PFSK-1 (cell line): ENCODE results near the gene SMCO3.

Experiments
- FOXP2 ChIP-seq: optimal IDR thresholded peaks from 2 replicates; pipeline ENCODE3; 2011; ENCODE audit warnings: borderline replicate concordance, control low read depth, inconsistent platforms; ENCODE audit not compliant: insufficient read depth; ENCODE audit errors: extremely low read length, extremely low read depth
- POLR2AphosphoS5 ChIP-seq: IDR thresholded peaks from 2 replicates; pipeline ENCODE4 v1.6.1; 2012; ENCODE audit warnings: low read depth, mild to moderate bottlenecking, control low read depth, low read length, moderate library complexity
- REST ChIP-seq, 2 experiments: IDR thresholded peaks; 2 replicates each; pipeline versions ENCODE4 v1.6.1 to v1.8.0; 2011 to 2012; ENCODE audit warnings: low read depth in 2 of 2, low read length in 2 of 2, control low read depth in 1 of 2, inconsistent platforms in 1 of 2, mild to moderate bottlenecking in 1 of 2, moderate library complexity in 1 of 2; ENCODE audit not compliant: insufficient read depth in 1 of 2
- SIN3A ChIP-seq: IDR thresholded peaks from 2 replicates; pipeline ENCODE4 v1.6.1; 2012; ENCODE audit warnings: mild to moderate bottlenecking, low read length, moderate library complexity, borderline replicate concordance; ENCODE audit not compliant: insufficient read depth
- TAF1 ChIP-seq: IDR thresholded peaks from 2 replicates; pipeline ENCODE4 v1.6.1; 2012; ENCODE audit warnings: low read length, control low read depth, borderline replicate concordance; ENCODE audit not compliant: insufficient read depth

Gene SMCO3

GRCh38 chr12:14769969-14770495 is 44.0 kb downstream of the SMCO3 start:
- TF ChIP-seq FOXP2 (no peak), POLR2AphosphoS5 (no peak), TAF1 (no peak), REST (IDR thresholded peaks at IDR 0.05; ENCODE audit: insufficient read depth in 1 of 2, low read depth in 2 of 2, low read length in 2 of 2) (no peak), SIN3A (no peak)

GRCh38 chr12:14769466-14769968 is 44.5 kb downstream of the SMCO3 start:
- TF ChIP-seq SIN3A: no peak
- TF ChIP-seq TAF1: no peak
- TF ChIP-seq FOXP2: no peak
- no peak for TF ChIP-seq POLR2AphosphoS5
- no peak for TF ChIP-seq REST (IDR thresholded peaks at IDR 0.05; ENCODE audit: insufficient read depth in 1 of 2, low read depth in 2 of 2, low read length in 2 of 2)

- TF ChIP-seq POLR2AphosphoS5 (no peak), TAF1 (no peak), FOXP2 (no peak), SIN3A (no peak), REST (IDR thresholded peaks at IDR 0.05; ENCODE audit: insufficient read depth in 1 of 2, low read depth in 2 of 2, low read length in 2 of 2) (no peak)
Observed at GRCh38 chr12:14768823-14769405, 45.1 kb downstream of the SMCO3 start.

GRCh38 chr12:14767617-14768016 is 46.4 kb downstream of the SMCO3 start:
- TF ChIP-seq TAF1 (no peak), SIN3A (no peak), REST (IDR thresholded peaks at IDR 0.05; ENCODE audit: insufficient read depth in 1 of 2, low read depth in 2 of 2, low read length in 2 of 2) (no peak), POLR2AphosphoS5 (no peak), FOXP2 (no peak)
